ENCODE measurements around the gene COL4A2. TPM values are rescaled to one million over a fixed set of nuclear protein-coding genes. Genes with fewer than 3 reads are reported as not detected.
A peak's percentile ranks its signal among the peaks of the same experiment; 100 is the strongest.

COL4A2 gene
- total and polyA plus RNA-seq, 7 experiments from 2014 or later = 0.05 TPM; not detected in 6

DNA sequence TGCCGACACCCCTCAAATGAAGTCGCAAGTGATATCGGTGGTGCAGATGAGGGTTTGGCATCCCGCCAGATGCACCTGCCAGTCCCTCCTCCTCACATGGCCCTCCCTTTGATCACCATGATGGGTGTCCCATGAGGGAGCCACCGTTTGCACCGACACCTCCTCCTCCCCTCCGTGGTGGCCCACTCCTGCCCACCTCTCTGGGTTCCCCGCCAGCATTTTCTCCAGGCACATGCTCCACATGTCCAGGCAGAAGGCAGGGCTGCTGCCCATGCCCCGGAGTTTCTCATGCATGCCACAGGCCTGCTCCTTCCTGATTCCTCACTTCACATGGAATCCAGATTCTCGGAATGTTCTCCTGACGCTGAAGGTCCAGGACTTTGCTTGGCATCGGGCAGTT lies 49.3 kb downstream of the COL4A2 start:
- H3K27ac ChIP-seq (ENCODE audit: low read depth, low read length) = no peak overlapping the region
- H3K36me3 Mint-ChIP-seq = no peaks in the 10 kb centered on the region
- DNase-seq (no peak), ATAC-seq (no peak)
- ChIA-PET POLR2A (no interaction called here), CTCF (no interaction called here)
- no peak overlapping the region for H3K4me3 Mint-ChIP-seq
- no peaks in the 10 kb centered on the region for H3K4me1 ChIP-seq (ENCODE audit: control insufficient read depth in 2 of 2, insufficient read depth in 2 of 2, low read length in 2 of 2)
- no peaks in the 10 kb centered on the region for H3K36me3 ChIP-seq (ENCODE audit: control insufficient read depth in 2 of 3, insufficient read depth in 3 of 3, low read length in 3 of 3)
- peak overlapping the region in 1 of 9 donors; percentile 65 for H3K27ac Mint-ChIP-seq
- H3K27me3 Mint-ChIP-seq = peaks cover 0 to 5% (median 1%) of the 10 kb centered on the region in 5 donors
- H3K9me3 ChIP-seq (ENCODE audit: control insufficient read depth in 2 of 3, low read length in 3 of 3) = no peaks in the 10 kb centered on the region
- H3K4me3 ChIP-seq (ENCODE audit: low read length) = no peak overlapping the region
- no peaks in the 10 kb centered on the region for H3K4me1 Mint-ChIP-seq
- no peaks in the 10 kb centered on the region for H3K27me3 ChIP-seq (ENCODE audit: control insufficient read depth in 2 of 2, insufficient read depth in 2 of 2, low read length in 2 of 2)
- peaks cover 0 to 2% (median 0%) of the 10 kb centered on the region in 11 donors for H3K9me3 Mint-ChIP-seq
- intact Hi-C loops (cut with micrococcal nuclease) = no loop called here

- Histone ChIP-seq H3K4me1 (ENCODE audit: control insufficient read depth in 2 of 2, insufficient read depth in 2 of 2, low read length in 2 of 2) (no peaks in the 10 kb centered on the region), H3K27me3 (ENCODE audit: control insufficient read depth in 2 of 2, insufficient read depth in 2 of 2, low read length in 2 of 2) (no peaks in the 10 kb centered on the region), H3K36me3 (ENCODE audit: control insufficient read depth in 2 of 3, insufficient read depth in 3 of 3, low read length in 3 of 3) (no peaks in the 10 kb centered on the region), H3K4me3 (ENCODE audit: low read length) (no peak overlapping the region), H3K27ac (ENCODE audit: low read depth, low read length) (no peak overlapping the region), H3K9me3 (ENCODE audit: control insufficient read depth in 2 of 3, low read length in 3 of 3) (no peaks in the 10 kb centered on the region)
- Mint-ChIP-seq H3K4me3 (no peak overlapping the region), H3K27me3 (peaks cover 0 to 9% (median 4%) of the 10 kb centered on the region in 5 donors), H3K9me3 (peaks cover 0 to 2% (median 0%) of the 10 kb centered on the region in 11 donors), H3K36me3 (no peaks in the 10 kb centered on the region), H3K4me1 (no peaks in the 10 kb centered on the region), H3K27ac (no peak overlapping the region)
- intact Hi-C loops (cut with micrococcal nuclease) = no loop called here
- ChIA-PET POLR2A (no interaction called here), CTCF (no interaction called here)
- ATAC-seq (no peak), DNase-seq (no peak)
These were observed 51.3 kb downstream of the COL4A2 start for GRCh38 chr13:110358381-110358780.

- POLR2A ChIA-PET = no interaction called here
- peaks cover 0 to 6% (median 5%) of the 10 kb centered on the region in 5 donors for H3K27me3 Mint-ChIP-seq
- no peak overlapping the region for H3K4me3 Mint-ChIP-seq
- no peaks in the 10 kb centered on the region for H3K27me3 ChIP-seq (ENCODE audit: control insufficient read depth in 2 of 2, insufficient read depth in 2 of 2, low read length in 2 of 2)
- no peaks in the 10 kb centered on the region for H3K36me3 Mint-ChIP-seq
- H3K4me3 ChIP-seq (ENCODE audit: low read length) = no peak overlapping the region
- H3K9me3 Mint-ChIP-seq = peaks cover 0 to 2% (median 0%) of the 10 kb centered on the region in 11 donors
- H3K27ac Mint-ChIP-seq = peak overlapping the region in 1 of 9 donors; percentile 34
- CTCF ChIA-PET = no interaction called here
- no peaks in the 10 kb centered on the region for H3K4me1 Mint-ChIP-seq
- no peaks in the 10 kb centered on the region for H3K36me3 ChIP-seq (ENCODE audit: control insufficient read depth in 2 of 3, insufficient read depth in 3 of 3, low read length in 3 of 3)
- no peaks in the 10 kb centered on the region for H3K9me3 ChIP-seq (ENCODE audit: control insufficient read depth in 2 of 3, low read length in 3 of 3)
- H3K4me1 ChIP-seq (ENCODE audit: control insufficient read depth in 2 of 2, insufficient read depth in 2 of 2, low read length in 2 of 2) = no peaks in the 10 kb centered on the region
- H3K27ac ChIP-seq (ENCODE audit: low read depth, low read length) = no peak overlapping the region
- ATAC-seq (no peak), DNase-seq (no peak)
- intact Hi-C loops (cut with micrococcal nuclease) = no loop called here
These were observed 52.8 kb downstream of the COL4A2 start for GRCh38 chr13:110359840-110360301.

- DNase-seq (no peak), ATAC-seq (no peak)
- no peaks in the 10 kb centered on the region for H3K36me3 ChIP-seq (ENCODE audit: control insufficient read depth in 2 of 3, insufficient read depth in 3 of 3, low read length in 3 of 3)
- no peaks in the 10 kb centered on the region for H3K4me1 Mint-ChIP-seq
- no peaks in the 10 kb centered on the region for H3K9me3 ChIP-seq (ENCODE audit: control insufficient read depth in 2 of 3, low read length in 3 of 3)
- peaks cover 0 to 2% (median 0%) of the 10 kb centered on the region in 11 donors for H3K9me3 Mint-ChIP-seq
- no peaks in the 10 kb centered on the region for H3K36me3 Mint-ChIP-seq
- H3K4me3 Mint-ChIP-seq = no peak overlapping the region
- H3K27ac ChIP-seq (ENCODE audit: low read depth, low read length) = no peak overlapping the region
- ChIA-PET CTCF (no interaction called here), POLR2A (no interaction called here)
- no peak overlapping the region for H3K4me3 ChIP-seq (ENCODE audit: low read length)
- no peak overlapping the region for H3K27ac Mint-ChIP-seq
- intact Hi-C loops (cut with micrococcal nuclease) = no loop called here
- H3K27me3 ChIP-seq (ENCODE audit: control insufficient read depth in 2 of 2, insufficient read depth in 2 of 2, low read length in 2 of 2) = no peaks in the 10 kb centered on the region
- no peaks in the 10 kb centered on the region for H3K4me1 ChIP-seq (ENCODE audit: control insufficient read depth in 2 of 2, insufficient read depth in 2 of 2, low read length in 2 of 2)
- peaks cover 0 to 8% (median 5%) of the 10 kb centered on the region in 5 donors for H3K27me3 Mint-ChIP-seq
These were observed 53.5 kb downstream of the COL4A2 start for GRCh38 chr13:110360598-110360997.

DNA sequence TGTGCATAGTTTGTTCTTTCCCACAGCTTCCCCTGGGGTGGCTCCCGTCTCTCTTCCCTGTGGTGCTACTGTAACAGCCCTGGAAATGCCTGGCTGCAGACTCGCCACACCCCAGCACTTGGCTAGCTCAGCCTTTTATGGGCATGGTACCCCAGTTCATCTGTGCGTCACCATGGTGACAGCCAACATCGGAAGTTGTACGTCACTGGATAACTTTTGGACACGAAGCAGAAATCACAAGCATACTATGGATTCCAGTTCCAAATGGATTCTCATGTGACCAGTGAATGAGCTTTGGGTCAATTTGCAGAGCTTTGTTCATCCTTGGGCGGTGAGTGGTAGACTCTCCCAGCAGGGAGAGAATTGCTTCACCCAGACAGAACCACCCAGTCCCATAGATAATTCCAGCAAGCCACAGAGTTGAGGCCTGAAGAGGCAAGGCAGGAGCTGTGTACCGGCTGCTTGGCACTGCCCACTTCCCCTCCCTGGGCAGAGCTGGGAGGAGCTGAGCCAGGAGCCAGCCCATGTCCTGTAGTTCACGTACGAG lies 54.4 kb downstream of the COL4A2 start:
- Histone ChIP-seq H3K9me3 (ENCODE audit: control insufficient read depth in 2 of 3, low read length in 3 of 3) (no peaks in the 10 kb centered on the region), H3K4me1 (ENCODE audit: control insufficient read depth in 2 of 2, insufficient read depth in 2 of 2, low read length in 2 of 2) (no peaks in the 10 kb centered on the region), H3K36me3 (ENCODE audit: control insufficient read depth in 2 of 3, insufficient read depth in 3 of 3, low read length in 3 of 3) (no peaks in the 10 kb centered on the region), H3K4me3 (ENCODE audit: low read length) (no peak overlapping the region), H3K27ac (ENCODE audit: low read depth, low read length) (no peak overlapping the region), H3K27me3 (ENCODE audit: control insufficient read depth in 2 of 2, insufficient read depth in 2 of 2, low read length in 2 of 2) (no peaks in the 10 kb centered on the region)
- ChIA-PET CTCF (no interaction called here), POLR2A (no interaction called here)
- Mint-ChIP-seq H3K27ac (no peak overlapping the region), H3K27me3 (peaks cover 4 to 12% (median 5%) of the 10 kb centered on the region in 5 donors), H3K36me3 (no peaks in the 10 kb centered on the region), H3K9me3 (no peaks in the 10 kb centered on the region), H3K4me1 (no peaks in the 10 kb centered on the region), H3K4me3 (no peak overlapping the region)
- intact Hi-C loops (cut with micrococcal nuclease) = no loop called here
- ATAC-seq (no peak), DNase-seq (no peak)

GRCh38 chr13:110363010-110363409 lies 55.9 kb downstream of the COL4A2 start:
- ChIA-PET CTCF (no interaction called here), POLR2A (no interaction called here)
- no peaks in the 10 kb centered on the region for H3K9me3 ChIP-seq (ENCODE audit: control insufficient read depth in 2 of 3, low read length in 3 of 3)
- no peak overlapping the region for H3K27ac ChIP-seq (ENCODE audit: low read depth, low read length)
- DNase-seq (no peak), ATAC-seq (no peak)
- Mint-ChIP-seq H3K9me3 (no peaks in the 10 kb centered on the region), H3K27me3 (peaks cover 4 to 17% (median 11%) of the 10 kb centered on the region in 5 donors), H3K4me1 (no peaks in the 10 kb centered on the region), H3K27ac (no peak overlapping the region), H3K36me3 (no peaks in the 10 kb centered on the region), H3K4me3 (no peak overlapping the region)
- intact Hi-C loops (cut with micrococcal nuclease) = no loop called here
- H3K4me3 ChIP-seq (ENCODE audit: low read length) = no peak overlapping the region
- H3K4me1 ChIP-seq (ENCODE audit: control insufficient read depth in 2 of 2, insufficient read depth in 2 of 2, low read length in 2 of 2) = no peaks in the 10 kb centered on the region
- no peaks in the 10 kb centered on the region for H3K36me3 ChIP-seq (ENCODE audit: control insufficient read depth in 2 of 3, insufficient read depth in 3 of 3, low read length in 3 of 3)
- H3K27me3 ChIP-seq (ENCODE audit: control insufficient read depth in 2 of 2, insufficient read depth in 2 of 2, low read length in 2 of 2) = no peaks in the 10 kb centered on the region

DNA sequence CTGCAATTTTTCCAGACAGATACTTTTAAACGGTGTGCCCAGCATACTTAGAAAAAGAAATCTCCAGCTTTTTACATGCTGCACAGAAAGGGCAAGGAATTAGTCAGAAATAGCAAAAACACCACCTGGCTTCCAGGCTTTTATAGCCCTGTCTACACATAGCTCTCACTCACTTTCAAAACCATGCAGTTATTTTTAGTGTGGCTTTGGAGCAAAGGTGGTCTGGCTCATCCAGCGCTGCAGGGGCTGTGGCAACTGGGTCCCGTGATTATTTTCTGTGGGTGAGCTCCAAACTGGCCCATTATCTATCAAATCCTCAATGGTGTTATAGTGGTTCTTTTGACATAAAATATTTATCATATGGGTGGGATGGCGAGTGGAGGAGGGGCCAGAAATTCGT lies 57.0 kb downstream of the COL4A2 start:
- CTCF ChIA-PET = no interaction called here

More for the DNA sequence above, 57.0 kb downstream of the COL4A2 start:
- ATAC-seq = no peak
- no peak overlapping the region for H3K4me3 ChIP-seq (ENCODE audit: low read length)
- H3K9me3 ChIP-seq (ENCODE audit: control insufficient read depth in 2 of 3, low read length in 3 of 3) = no peaks in the 10 kb centered on the region
- POLR2A ChIA-PET = no interaction called here
- no peaks in the 10 kb centered on the region for H3K9me3 Mint-ChIP-seq
- no peaks in the 10 kb centered on the region for H3K27me3 ChIP-seq (ENCODE audit: control insufficient read depth in 2 of 2, insufficient read depth in 2 of 2, low read length in 2 of 2)
- no peaks in the 10 kb centered on the region for H3K36me3 Mint-ChIP-seq
- DNase-seq = no peak
- H3K27ac Mint-ChIP-seq = no peak overlapping the region
- peaks cover 4 to 17% (median 11%) of the 10 kb centered on the region in 5 donors for H3K27me3 Mint-ChIP-seq
- H3K36me3 ChIP-seq (ENCODE audit: control insufficient read depth in 2 of 3, insufficient read depth in 3 of 3, low read length in 3 of 3) = no peaks in the 10 kb centered on the region
- H3K4me1 ChIP-seq (ENCODE audit: control insufficient read depth in 2 of 2, insufficient read depth in 2 of 2, low read length in 2 of 2) = no peaks in the 10 kb centered on the region
- intact Hi-C loops (cut with micrococcal nuclease) = no loop called here
- no peak overlapping the region for H3K27ac ChIP-seq (ENCODE audit: low read depth, low read length)
- H3K4me1 Mint-ChIP-seq = no peaks in the 10 kb centered on the region
- H3K4me3 Mint-ChIP-seq = no peak overlapping the region
